ENCODE data around the gene CUL9. TPM values are rescaled to one million over a fixed set of nuclear protein-coding genes. Genes with fewer than 3 reads are reported as not detected.

The CUL9 gene
- total RNA-seq, 1 experiment from 2014 or later = 21.9 TPM

DNA sequence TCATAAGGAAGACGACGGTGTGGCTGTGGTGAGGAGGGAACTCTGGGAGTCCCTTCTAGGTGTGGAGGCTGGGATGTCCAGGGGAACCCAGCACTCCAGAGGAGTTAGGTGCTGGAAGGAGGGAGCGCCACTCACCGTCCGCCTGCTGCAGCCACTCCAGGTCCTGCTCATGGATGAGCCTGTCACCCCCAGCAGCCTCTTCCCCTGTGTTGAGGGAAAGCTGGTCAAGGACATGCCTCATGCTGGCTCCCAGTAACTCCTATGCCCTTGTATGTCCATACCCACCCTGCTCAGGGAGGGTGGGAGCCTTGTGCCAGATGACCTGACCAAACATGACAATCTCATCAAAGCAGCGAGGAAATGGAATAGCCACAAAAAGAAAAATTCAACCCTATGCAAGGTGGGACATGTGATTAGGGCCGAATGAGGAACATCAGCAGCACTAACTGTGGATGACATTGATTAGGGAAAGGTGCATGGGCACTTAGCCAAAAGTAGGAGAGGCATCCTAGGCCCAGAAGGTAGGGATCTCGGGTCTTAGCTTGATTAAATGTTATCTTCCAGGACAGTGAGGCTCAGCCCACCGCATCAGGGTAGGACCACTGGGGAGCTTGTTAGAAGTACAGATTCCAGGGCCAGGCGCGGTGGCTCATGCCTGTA, 44.3 kb downstream of the CUL9 start:
- no peak for DNase-seq (ENCODE audit: low read depth)

DNA sequence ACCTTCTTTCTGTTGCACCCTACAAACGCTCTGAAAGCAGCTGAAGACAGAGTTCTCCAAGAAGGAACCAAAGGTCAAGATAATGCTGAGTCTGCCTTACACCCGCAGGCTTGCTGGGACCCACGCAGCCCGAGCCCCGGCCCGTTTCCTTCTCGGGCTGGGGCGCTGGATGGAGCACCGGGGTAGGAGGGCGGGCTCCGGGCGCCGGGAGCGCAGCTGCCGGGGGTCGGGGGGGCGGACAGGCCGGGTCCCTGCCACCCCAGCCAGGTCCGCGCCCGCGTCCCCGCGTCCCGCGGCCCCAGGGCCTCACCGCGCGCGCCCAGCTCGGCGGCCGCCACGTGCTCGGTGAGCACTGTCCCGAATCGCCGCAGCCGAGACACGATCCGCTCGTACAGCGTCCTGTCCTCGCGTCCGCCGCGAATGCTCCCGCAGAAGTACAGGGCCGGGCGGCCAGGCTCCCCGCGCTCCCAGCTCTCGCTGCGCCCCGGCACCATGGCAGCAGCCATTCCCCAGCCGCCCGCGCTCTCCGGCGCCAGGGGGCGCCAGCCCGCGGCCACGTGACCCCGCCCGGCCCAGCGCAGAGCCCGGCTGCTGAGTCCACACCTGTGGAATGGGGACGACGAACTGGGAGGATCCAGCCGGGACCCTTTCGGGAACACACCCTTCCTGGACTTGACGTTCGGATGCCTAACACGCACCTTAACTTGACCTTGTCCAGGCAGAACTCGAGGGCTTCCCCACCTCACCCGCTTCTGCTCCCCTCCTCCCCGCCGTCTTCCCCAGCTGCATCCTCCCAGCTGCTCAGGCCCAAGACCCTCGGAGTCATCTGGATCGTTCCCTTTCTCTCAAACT, 47.2 kb downstream of the CUL9 start, which contains the start of gene DNPH1:
Gene DNPH1 (minus strand): TSS at position 531 of the 852 bp plus-strand sequence. CDS start 25 bp downstream, at position 506.
- peak; percentile 62 for DNase-seq (ENCODE audit: low read depth)

DNA sequence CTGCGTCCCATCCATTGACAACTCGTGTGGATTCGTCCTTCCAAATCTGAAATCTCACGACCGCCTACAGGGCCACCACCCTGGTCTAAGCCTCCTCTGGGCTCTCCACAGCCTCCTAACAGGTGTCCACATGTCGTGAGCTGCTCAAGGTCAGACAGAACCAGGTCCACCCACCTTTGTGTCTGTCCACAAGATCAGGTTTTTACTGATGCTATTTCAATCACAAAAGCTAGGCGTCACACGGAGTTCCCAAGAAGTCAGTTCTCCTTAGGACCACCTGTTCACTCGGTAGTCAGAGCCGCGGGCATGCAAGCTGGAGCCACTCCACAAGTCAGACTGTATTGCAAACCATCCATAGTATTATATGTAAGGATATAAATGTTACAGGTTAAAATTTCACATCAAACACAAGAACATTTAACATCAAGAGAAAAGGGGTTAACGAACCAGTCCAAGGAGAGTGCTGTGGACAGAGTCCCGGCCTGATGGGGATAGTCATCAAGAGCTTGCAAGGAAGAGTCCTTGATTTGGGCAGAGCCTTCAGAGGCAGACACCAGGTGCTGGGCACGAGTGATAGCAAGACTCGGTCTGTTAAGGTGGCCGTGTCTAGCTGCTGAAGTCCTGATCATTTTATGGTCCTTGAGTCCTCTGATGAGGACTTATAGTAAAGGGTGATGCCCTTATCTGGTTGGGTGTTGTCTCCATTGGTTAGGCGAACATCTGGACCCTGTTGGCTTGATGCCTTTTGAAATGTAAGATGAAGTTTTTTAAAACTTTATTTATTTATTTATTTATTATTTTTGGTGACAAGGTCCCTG, 48.0 kb downstream of the CUL9 start:
- DNase-seq (ENCODE audit: low read depth) = no peak

DNA sequence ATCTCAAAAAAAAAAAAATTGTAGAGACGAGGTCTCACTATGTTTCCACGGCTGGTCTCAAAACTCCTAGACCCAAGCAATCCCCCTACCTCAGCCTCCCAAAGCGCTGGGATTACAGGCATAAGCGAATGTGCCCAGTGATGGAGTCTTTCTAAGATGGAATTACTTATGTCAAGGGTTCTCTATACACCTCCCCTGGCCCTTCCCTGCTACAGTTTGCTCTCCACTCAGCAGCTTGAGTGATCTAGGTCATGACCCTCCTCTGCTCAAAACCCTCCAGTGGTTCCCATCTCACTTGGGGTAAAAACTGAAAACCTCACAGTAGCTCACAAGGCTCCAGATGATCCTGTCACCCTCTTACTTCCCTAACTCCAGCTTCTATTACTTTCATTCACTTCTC, 49.1 kb downstream of the CUL9 start:
- DNase-seq (ENCODE audit: low read depth) = no peak

DNA sequence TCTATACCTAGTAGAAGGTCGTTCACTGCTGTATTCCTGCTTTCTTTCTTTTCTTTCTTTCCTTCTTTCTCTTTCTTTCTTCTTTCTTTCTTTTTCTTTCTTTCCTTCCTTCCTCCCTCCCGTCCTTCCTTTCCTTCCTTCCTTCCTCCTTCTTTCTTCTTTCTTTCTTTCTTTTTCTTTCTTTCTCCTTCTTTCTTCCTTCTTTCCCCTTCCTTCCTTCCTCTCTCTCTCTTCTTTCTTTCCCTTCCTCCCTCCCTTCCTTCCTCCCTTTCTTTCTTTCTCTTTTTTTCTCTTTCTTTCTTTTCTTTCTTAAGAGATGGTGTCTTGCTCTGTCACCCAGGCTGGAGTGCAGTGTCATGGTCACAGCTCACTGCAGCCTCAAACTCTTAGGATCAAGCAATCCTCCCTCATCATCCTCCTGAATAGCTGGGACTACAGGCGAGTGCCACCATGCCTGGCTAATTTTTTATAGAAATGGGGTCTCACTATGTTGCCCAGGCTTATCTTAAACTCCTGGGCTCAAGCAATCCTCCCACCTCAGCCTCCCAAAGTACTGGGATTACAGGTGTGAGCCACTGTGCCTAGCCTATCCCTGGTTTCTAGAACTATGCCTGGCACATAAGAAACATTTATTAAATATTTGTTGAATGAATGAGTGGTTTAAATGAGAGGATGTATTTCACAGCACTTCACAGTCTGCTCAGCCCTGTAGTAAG, 49.9 kb downstream of the CUL9 start:
- DNase-seq (ENCODE audit: low read depth) = no peak

DNA sequence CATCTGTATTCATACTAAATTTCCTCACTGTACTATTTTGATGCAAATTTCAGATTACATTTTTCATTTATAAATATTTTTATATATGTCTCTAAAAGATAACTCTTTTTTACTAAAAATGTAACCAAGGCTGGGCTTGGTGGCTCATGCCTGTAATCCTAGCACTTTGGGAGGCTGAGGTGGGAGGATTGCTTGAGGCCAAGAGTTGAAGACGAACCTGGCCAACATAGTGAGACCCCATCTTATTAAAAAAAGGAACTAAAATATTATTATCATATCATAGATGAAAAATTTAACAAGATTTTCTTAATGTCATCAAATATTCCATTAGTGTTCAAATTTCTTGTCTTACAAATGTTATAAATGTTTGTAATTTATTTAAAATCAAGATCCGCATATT, 53.8 kb downstream of the CUL9 start:
- DNase-seq (ENCODE audit: low read depth) = no peak

DNA sequence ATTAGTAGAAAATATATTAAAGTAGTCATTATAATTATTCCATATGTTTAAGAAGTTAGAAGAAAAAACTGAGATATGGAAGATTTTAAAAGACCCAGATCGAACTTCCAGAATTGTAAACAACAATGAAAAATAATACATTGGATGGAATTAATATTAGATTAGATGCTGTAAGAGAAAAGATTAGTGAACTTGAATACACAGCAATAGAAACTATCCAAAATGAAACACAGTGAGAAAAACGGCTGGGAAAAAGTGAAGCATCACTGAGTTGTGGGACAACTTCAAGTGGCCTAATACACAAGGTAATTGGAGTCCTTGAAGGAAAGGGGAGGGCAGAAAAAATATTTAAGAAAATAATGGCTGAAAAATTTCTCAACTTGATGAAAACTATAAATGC, 57.1 kb downstream of the CUL9 start:
- no peak for DNase-seq (ENCODE audit: low read depth)

DNA sequence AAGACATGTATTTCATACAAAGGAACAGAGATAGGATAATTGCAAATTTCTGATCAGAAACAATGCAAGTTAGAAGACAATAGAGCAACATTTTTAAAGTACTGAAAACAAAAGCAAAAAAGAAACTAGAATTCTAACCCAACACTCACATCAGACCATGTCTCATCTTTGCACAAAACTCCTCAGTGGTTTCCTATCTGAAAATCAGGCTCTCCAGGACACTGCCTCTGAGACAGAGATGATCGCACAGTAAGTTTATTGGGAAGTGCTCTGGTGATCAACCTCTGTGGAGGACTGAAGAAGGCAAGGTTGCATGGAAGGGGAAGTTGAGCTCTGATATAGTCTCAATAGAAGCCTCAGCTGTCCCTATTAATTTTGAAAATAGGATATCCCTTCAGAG, 59.0 kb downstream of the CUL9 start:
- no peak for DNase-seq (ENCODE audit: low read depth)

DNA sequence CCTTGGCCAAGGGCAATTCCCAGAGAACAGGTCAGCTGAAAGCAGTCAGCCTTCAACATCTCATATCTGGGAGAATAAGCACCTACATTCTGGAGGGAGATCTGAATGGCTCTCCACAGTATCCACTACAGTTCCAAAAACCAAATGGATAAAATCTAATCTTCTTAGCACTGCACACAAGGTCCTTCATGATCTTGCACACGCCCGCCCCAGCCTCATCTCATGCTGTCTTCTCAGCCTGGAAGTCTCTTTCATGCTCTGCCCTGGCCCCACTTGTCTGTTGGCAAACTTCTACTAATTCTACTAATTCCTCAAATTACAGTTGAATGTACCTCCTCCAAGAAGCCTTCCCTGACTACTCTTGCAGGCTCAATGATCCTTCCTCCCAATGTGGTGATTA, 59.5 kb downstream of the CUL9 start:
- no peak for DNase-seq (ENCODE audit: low read depth)

DNA sequence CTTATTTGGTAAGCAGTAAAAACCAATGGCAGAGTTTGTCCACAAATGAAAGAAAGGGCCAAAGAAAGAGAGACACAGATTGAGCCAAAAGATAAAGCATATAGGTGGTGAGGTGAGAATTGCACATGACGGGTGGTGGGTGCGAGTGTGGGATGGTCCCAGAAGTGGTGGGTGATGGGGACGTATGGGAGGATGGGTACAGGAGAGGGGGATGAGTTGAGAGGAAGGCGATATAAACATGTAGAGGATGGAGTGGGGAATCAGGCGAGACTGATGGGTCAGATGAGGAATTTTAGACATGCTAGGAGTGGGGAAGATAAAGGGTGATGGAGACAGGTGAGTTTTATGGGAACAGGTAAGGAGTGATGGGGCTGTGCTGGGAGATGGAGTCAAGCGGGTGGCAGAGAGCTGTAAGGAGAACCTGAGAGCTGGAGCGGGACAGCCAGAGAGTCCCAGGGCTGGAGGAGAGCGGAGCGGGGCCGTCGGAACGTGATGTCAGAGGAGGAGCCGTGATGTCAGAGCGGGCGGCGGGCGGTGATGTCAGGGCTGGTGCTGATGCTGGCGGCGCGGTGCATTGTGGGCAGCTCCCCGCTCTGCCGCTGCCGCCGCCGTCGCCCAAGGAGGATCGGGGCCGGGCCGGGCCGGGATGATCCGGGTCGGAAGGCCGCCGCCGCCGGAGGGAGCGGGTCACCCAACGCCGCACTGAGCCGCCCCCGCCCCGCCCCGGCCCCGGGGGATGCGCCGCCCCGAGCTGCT, 61.1 kb downstream of the CUL9 start, which contains the start of gene TTBK1:
Gene TTBK1 (plus strand): TSS at position 574 of the 756 bp plus-strand sequence. CDS start 3,180 bp downstream, outside the sequence.
- no peak for DNase-seq (ENCODE audit: low read depth)

DNA sequence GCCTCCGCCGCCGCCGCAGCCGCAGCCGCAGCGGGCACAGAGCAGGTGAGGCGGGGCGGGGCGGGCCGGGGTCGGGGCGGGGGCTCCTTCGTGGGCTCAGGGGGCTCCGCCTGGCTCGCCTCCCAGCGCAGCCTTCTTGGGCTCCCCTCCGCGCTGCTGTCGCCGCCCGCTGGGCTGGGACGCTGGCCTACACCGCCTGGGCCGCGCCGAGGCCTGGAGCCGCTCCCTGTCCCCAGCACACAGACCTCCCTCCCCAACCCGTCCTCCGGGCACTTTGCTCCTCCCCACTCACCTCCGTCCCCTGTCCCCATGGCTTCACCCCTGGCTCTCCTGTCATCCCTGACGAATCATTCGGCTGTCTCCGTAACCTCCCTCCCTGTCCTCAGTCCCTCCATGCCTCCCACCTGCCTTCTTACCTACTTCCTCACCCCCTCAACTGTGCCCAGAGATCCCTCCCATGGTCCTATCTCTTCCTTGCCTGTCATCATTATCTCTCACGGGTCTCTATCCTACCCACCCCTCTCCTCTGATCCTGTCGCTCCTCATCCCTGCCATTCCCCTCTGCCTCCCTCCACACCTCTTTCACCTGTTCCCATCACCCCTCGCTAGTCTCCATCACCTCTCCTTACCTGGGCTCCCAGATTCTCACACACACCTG, 61.8 kb downstream of the CUL9 start:
- DNase-seq (ENCODE audit: low read depth) = no peak

DNA sequence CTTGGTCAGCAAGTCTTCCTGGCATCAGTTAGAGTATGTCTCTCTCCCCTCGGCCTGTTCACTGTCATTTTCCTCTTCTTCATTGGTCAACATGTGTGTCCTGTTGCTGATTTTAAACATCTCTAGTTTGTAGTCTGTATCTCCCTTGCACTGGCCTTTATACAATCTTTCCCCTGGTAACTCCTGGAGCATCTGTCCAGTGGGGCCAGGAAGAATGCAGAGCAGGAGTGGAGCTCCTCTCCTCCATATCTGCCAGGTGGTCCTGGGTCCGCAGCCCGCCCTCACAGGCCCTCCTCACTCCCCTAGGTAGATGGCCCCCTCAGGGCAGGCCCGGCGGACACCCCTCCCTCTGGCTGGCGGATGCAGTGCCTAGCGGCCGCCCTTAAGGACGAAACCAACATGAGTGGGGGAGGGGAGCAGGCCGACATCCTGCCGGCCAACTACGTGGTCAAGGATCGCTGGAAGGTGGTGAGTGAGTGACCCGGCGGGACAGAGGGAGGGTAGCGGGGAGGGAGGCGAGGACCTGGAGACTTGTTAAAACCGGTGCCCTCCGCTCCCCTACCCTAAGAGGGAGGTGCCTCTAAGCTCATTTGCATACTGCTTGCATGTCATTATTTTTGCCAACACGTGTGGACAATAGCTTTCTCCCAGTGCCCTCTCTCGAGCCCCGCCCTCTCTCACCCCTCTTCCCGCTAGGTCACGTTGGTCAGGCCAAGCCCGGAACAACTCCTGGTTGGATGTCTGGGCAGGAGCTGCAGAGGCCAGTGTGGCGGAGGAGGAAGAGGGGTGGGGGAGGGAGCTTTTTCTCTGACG, 64.5 kb downstream of the CUL9 start:
- peak; percentile 64 for DNase-seq (ENCODE audit: low read depth)

DNA sequence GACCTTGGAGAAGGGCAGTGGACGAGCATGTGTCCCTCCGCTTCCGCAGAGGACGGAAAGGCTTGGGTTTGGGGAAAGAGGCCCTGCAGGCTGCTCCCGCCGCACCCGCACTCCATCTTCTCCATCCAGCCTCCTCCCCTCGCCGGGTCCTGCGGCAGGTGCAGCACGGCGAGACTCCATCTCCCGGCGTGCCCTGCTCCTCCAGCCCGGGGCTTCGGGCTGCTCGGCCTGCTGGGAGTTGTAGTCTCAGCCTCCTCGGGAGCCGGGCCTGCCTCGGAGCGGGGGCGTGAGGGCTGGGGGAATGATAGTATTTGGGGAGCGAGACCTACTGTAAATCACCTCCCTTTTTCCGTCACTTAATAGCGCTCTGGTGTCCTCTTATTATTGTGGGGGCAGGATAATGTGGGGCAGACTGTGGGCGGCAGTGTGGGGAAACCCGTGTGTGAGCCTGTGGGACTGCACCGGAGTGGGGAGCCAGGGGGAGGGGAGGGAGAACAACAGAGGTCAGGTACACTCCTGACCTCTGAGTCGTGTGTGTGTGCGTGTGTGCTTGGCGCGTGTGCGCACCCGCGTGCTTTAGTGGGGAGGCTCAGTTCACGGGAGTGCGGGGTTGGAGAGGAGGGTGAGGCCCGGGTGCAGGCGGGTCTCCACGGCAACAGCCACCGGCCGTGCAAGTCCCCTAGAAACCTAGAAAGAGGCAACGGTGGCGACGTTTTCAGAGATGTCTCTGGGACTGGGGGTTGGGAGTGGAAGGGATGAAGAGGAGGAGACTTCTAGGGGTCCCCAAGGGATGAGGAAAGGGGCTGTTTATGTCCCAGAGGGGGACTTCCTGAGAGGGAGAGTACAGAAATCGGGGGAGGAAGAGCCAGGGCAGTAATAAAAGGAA, 65.4 kb downstream of the CUL9 start:
- DNase-seq (ENCODE audit: low read depth) = peak; percentile 75

DNA sequence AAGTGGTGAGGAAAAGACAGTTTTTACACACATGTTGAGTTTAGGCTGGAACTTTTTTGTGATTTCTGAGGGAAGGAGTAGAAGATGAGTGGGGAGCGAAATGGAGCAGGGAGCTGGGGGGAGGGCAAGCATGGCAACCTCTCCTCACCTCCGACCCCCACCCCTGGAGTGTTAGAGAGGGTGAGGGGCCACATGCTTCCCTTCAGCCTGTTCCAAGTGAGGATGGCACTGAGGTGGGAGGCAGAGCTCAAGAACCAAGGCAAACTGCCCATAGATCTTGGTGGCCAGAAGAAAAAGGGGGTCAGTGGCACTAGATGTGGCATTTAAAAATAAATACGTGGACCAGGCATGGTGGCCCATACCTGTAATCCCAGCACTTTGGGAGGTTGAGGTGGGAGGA, 66.1 kb downstream of the CUL9 start:
- DNase-seq (ENCODE audit: low read depth) = no peak

DNA sequence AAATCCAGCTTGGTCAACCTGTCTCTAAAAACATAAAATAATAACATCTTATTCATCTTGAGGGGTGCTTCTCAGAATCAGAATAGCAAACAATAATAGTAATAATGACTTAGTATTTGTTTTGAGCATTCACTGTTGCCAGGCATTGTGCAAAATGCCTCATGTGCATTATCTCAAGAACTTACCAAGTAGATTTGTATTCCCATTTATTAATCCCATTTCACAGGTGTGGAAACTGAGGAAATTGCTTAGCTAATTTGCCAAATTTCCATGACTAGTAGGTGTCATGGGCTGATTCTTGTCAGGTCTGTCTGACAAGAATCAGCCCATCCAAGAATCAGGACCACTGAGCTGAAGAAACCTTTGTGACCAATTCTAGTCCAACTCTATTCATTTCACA, 66.8 kb downstream of the CUL9 start:
- no peak for DNase-seq (ENCODE audit: low read depth)

DNA sequence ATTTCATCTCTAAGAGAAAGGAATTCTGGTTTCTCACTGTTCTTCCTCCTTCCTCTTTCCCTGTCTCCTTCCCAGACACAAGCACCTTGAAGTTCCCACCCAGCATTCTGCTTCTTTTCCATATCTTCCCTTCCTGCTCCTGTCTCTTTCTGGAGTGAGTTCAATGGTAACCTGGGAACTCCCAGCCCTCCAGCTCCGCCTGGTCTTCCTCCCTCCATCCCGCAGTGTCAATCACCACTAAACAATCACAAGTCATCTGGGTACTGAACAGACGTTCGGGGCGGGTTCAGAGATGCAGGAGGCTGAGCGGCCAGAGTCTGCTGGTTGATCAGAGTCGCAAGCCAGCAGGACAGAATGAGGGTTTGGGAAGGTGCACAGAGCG, 69.0 kb downstream of the CUL9 start:
- no peak for DNase-seq (ENCODE audit: low read depth)

DNA sequence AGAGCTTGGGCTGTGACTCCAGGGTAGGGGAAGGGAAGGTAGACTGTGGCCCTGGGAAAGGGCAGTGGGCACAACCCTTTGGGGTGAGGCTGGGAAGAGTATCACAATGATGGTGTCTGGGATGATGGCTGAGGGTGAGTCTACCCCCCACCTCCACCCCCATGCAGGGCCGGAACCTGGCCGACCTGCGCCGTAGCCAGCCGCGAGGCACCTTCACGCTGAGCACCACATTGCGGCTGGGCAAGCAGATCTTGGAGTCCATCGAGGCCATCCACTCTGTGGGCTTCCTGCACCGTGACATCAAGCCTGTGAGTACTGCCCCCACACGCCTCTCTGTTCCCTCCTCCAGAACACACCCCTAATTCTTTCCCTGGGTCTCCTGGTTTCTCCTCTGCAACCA, 71.4 kb downstream of the CUL9 start:
- DNase-seq (ENCODE audit: low read depth) = no peak

DNA sequence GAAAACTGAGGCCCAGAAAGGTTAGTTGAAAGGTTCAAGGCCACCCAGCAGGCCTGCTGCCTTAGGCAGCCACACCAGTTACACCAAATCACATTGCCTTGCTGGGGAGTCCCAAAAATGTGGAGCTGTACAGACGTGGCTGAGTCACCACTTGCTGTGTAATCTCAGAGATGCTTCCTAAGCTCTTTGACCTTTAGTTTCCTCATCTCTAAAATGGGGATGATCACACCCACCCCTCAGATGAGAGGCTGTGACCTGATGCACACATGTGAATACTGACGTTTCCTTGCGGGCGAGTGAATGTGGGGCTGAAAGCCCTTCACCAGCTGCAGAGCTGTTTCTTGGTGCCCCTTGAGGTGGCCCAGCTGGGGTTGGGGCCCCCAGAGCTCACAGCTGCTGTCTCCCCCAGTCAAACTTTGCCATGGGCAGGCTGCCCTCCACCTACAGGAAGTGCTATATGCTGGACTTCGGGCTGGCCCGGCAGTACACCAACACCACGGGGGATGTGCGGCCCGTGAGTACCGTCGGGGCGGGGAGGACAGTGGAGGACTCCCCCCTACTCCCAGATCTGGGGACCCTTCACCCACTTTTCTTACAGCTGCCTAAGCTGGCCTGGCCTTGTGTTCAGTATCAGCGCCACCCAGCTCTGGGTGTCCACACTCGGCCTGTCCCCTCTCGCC, 72.3 kb downstream of the CUL9 start:
- DNase-seq (ENCODE audit: low read depth) = no peak

All from M059J (cell line).